ENCODE results near the gene MSS51.
A peak's percentile ranks its signal among the peaks of the same experiment; 100 is the strongest.

Gene MSS51

DNA sequence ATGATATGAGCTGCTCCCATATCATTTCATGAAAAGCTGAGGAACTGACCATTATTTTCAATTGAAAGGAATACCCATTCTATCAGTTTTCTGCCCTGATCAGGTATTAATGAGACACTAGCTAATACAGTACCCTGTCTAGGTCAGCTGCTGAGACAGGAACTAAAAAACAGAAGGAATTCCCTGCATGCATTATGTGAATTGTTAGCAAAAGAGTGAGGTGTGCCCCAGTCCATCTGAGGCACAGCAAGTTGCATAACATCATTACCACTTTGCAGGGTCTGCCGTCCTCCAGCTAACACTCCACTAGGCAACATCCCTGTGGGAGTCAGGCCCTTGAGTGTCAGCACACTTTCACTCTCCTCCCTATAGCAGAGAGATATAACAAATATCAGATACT is 11.1 kb upstream of the MSS51 start:
- TF ChIP-seq, protein P1, sequence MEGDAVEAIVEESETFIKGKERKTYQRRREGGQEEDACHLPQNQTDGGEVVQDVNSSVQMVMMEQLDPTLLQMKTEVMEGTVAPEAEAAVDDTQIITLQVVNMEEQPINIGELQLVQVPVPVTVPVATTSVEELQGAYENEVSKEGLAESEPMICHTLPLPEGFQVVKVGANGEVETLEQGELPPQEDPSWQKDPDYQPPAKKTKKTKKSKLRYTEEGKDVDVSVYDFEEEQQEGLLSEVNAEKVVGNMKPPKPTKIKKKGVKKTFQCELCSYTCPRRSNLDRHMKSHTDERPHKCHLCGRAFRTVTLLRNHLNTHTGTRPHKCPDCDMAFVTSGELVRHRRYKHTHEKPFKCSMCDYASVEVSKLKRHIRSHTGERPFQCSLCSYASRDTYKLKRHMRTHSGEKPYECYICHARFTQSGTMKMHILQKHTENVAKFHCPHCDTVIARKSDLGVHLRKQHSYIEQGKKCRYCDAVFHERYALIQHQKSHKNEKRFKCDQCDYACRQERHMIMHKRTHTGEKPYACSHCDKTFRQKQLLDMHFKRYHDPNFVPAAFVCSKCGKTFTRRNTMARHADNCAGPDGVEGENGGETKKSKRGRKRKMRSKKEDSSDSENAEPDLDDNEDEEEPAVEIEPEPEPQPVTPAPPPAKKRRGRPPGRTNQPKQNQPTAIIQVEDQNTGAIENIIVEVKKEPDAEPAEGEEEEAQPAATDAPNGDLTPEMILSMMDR (IDR thresholded peaks at IDR 0.05; ENCODE audit: low read depth, low read length), result no peak
- H3K4me3 ChIP-seq (replicated peaks in 1 of 2; ENCODE audit: low read depth in 2 of 2, low read length in 2 of 2), result no peak overlapping the region
- DNase-seq (ENCODE audit: low read depth in 2 of 2), result no peak

DNA sequence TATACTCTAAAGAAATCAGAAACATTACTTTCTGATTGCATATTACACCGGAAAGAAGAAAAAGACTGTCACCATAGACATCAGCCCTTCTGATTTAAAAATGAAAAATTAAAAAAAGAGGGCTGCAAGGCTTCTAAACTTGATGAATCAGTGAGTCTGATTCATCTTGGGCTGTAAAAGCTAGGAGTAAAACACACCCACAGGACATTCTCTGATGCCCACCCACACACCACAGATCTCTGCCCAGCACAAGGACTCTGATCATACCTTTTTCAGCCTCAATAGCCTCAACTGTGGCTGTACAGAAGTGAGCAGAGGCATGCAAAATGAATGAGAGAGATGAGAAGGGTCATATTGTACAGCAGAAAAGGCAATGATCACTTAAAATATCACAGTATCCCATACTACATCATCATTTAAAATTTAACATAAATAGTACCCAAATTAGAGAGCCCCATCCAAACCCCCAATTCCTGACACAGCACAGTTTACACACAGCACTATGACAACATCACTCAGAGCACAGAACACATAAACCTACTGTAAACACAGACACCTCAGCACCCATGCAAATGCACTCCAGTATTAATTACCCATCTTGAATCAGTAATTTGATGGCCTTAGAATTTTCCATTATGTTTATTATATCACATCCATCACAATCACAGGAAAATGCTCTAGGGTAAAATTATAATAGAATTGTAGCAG is 6.4 kb upstream of the MSS51 start:
- TF ChIP-seq, protein P1 (IDR thresholded peaks at IDR 0.05; ENCODE audit: low read depth, low read length), result no peak
- no peak overlapping the region for H3K4me3 ChIP-seq (replicated peaks in 1 of 2; ENCODE audit: low read depth in 2 of 2, low read length in 2 of 2)
- DNase-seq (ENCODE audit: low read depth in 2 of 2), result peak; percentile 44 to 68

DNA sequence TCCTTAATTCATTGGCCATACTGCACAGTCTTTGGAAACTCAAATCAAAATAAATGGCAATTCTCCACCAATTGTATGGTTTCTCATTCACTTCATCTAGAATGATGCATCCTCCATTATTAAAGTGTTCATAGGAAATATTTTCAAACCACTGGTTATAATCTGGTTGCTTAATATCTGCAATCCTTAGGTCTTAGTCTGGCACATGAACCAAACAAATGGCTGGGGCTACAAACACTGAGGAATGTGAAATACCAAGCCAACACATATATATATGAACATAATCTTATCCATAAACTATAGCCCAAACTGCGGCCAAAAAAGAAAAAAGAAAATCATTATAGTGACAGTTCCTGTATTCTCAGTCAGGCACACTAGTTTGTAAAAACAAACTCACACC is 5.7 kb upstream of the MSS51 start:
- H3K4me3 ChIP-seq (replicated peaks in 1 of 2; ENCODE audit: low read depth in 2 of 2, low read length in 2 of 2), result no peak overlapping the region
- peak; percentile 33 to 59 for DNase-seq (ENCODE audit: low read depth in 2 of 2)
- TF ChIP-seq, protein P1 (IDR thresholded peaks at IDR 0.05; ENCODE audit: low read depth, low read length), result no peak

DNA sequence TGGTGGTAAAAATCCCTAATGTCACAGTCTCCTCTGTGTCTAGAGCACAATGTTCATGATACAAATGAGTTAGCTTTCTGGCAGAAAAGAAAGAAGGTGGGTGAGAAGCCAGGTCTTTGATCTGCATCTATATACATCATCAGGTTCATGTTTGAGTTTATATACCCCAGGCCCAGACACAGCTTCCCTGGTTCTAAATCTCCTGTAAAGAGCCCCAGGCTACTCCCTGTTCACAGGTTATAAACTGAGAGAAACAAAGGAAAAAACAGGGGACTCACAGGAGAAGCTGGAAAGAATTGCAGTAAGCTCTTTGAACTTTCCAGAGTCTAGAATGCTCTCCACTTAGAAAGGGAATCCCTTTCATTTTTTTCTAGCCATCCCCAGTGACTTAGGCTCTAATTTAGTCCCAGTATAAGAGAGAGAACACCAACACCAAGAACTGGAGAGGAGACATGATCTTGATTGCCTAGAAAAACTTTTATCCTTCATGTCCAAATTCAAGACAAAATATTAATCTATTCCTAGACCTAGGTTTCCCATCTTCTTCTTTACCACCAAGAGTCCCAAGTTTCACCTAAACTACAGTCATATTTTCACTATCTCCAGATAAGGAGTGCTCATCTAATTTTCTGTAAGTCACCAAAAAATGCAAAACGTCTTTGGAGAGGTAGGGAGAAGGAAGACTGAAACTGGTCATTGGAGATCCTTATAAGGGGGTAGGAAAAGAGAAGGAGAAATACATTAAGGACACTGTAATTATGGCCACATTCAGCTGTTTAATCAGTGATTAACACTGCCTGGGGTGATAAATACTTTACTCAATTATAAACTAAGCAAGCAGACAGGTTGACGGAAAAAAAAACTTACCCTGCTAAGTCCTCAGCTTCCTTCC is 469 bp downstream of the MSS51 start:
- TF ChIP-seq, protein P1 (IDR thresholded peaks at IDR 0.05; ENCODE audit: low read depth, low read length), result no peak
- no peak for DNase-seq (ENCODE audit: low read depth in 2 of 2)

DNA sequence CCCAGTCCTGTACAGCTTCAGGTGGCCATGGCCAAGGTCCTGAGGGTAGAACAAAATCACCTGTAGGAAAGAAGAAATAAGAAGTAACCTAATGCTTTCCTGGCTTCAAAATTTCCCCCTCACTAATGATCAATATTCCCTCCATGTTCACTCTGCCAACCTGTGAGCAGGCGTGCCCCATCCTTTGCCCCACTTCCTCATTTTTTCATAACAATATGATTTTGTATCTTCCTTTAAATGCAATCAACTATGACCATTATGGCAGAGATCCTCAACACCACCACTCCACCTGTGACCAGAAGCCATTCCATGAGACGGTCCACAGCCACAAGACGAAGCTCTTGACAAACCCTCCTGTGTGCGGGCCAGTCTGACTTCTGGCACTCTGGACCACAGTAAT is 7.0 kb downstream of the MSS51 start:
- DNase-seq (ENCODE audit: low read depth in 2 of 2), result no peak
- no peak overlapping the region for H3K4me3 ChIP-seq (replicated peaks in 1 of 2; ENCODE audit: low read depth in 2 of 2, low read length in 2 of 2)
- TF ChIP-seq, protein P1 (IDR thresholded peaks at IDR 0.05; ENCODE audit: low read depth, low read length), result no peak

More for the DNA sequence above, 469 bp downstream of the MSS51 start:
- no peak overlapping the region for H3K4me3 ChIP-seq (replicated peaks in 1 of 2; ENCODE audit: low read depth in 2 of 2, low read length in 2 of 2)

DNA sequence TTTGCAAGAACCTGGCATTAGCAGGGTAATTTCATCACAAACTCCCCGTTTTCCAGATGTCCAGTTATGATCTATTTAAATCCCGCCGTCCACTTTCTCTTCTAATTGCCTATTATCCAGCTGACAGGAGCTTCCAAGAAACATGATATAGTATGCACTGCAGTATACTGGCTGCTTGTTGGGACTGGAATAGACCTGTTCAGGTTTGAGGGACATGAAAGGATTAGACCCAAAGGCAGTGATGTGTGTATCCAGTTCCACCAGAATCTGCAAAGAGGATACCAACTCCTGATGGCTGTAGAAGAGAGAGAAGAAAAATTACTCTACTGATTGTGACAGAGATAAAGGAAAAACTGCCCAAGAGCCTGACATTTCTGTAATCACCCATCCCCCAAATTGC is 8.9 kb downstream of the MSS51 start:
- H3K4me3 ChIP-seq (replicated peaks in 1 of 2; ENCODE audit: low read depth in 2 of 2, low read length in 2 of 2), result no peak overlapping the region
- DNase-seq (ENCODE audit: low read depth in 2 of 2), result no peak
- TF ChIP-seq, protein P1 (IDR thresholded peaks at IDR 0.05; ENCODE audit: low read depth, low read length), result no peak
